OCI-LY1 (cell line): Measurements from ENCODE around the gene SHKBP1.

Source experiments
- H2AFZ ChIP-seq: fragments of 200-600 bp; sonication (generic), shearing (Covaris generic); 2 replicates; pipeline ENCODE4 v1.6.0; 2014; ENCODE audit warnings: antibody characterized with exemption, mild to moderate bottlenecking, low read length
- H3F3A ChIP-seq: fragments of 200-600 bp; sonication (generic), shearing (Covaris generic); 2 replicates; pipeline ENCODE4 v1.6.0; 2014; ENCODE audit warnings: mild to moderate bottlenecking, antibody characterized with exemption, low read length, moderate library complexity; ENCODE audit not compliant: insufficient read depth
- H3K27ac ChIP-seq: fragments of 200-600 bp; sonication (generic); 2 replicates; pipeline ENCODE4 v1.5.1; 2014; ENCODE audit warnings: low read length, mixed run types, mild to moderate bottlenecking, low read depth; ENCODE audit not compliant: poor library complexity, severe bottlenecking
- H3K27me3 ChIP-seq: fragments of 200-600 bp; sonication (generic); 2 replicates; pipeline ENCODE4 v1.6.0; 2014; ENCODE audit warnings: antibody characterized with exemption, mild to moderate bottlenecking, low read length, moderate library complexity; ENCODE audit not compliant: insufficient read depth
- H3K36me3 ChIP-seq: fragments of 200-600 bp; sonication (generic); 2 replicates; pipeline ENCODE4 v1.6.1; 2014; ENCODE audit warnings: mild to moderate bottlenecking, antibody characterized with exemption, low read length, moderate library complexity, mixed read lengths; ENCODE audit not compliant: insufficient read depth
- H3K4me1 ChIP-seq: fragments of 200-600 bp; sonication (generic); 2 replicates; pipeline ENCODE4 v1.5.1; 2014; ENCODE audit warnings: mild to moderate bottlenecking, low read length, moderate library complexity; ENCODE audit not compliant: insufficient read depth, severe bottlenecking
- H3K4me2 ChIP-seq: fragments of 200-600 bp; sonication (generic), shearing (Covaris generic); 2 replicates; pipeline ENCODE4 v1.6.1; 2014; ENCODE audit warnings: low read length
- H3K4me3 ChIP-seq: fragments of 200-600 bp; sonication (generic); 2 replicates; pipeline ENCODE4 v1.5.1; 2014; ENCODE audit warnings: low read length, low read depth, mild to moderate bottlenecking, mixed read lengths; ENCODE audit not compliant: poor library complexity, severe bottlenecking
- H3K79me2 ChIP-seq: fragments of 200-600 bp; shearing (Covaris generic); 2 replicates; pipeline ENCODE4 v1.6.1; 2016; ENCODE audit warnings: mixed run types, low read length, mixed read lengths; ENCODE audit not compliant: insufficient read depth
- H3K9ac ChIP-seq: fragments of 200-600 bp; sonication (generic), shearing (Covaris generic); 2 replicates; pipeline ENCODE4 v1.6.1; 2014; ENCODE audit warnings: mild to moderate bottlenecking, low read length, mixed read lengths
- H3K9me2 ChIP-seq: fragments of 200-600 bp; sonication (generic), shearing (Covaris generic); 2 replicates; pipeline ENCODE4 v1.6.1; 2014; ENCODE audit warnings: low read depth, mild to moderate bottlenecking, low read length, mixed read lengths
- H3K9me3 ChIP-seq: fragments of 200-600 bp; shearing (Covaris generic); 2 replicates; pipeline ENCODE4 v1.6.1; 2014; ENCODE audit warnings: low read length, mixed read lengths
- H4K20me1 ChIP-seq: fragments of 200-600 bp; sonication (generic), shearing (Covaris generic); 2 replicates; pipeline ENCODE4 v1.6.0; 2016; ENCODE audit warnings: mild to moderate bottlenecking, low read length; ENCODE audit not compliant: insufficient read depth
- CTCF ChIP-seq: fragments of 200-600 bp; sonication (generic), shearing (Covaris generic); IDR thresholded peaks from 2 replicates; pipeline ENCODE4 v1.5.1; 2017; ENCODE audit warnings: mild to moderate bottlenecking, antibody characterized with exemption, low read length, moderate library complexity, mixed read lengths
- EZH2 ChIP-seq: fragments of 200-600 bp; sonication (generic), shearing (Covaris generic); IDR thresholded peaks from 2 replicates; pipeline ENCODE4 v1.8.0; 2017; ENCODE audit warnings: borderline replicate concordance, mixed run types, mild to moderate bottlenecking, antibody characterized with exemption, low read length, moderate library complexity, mixed read lengths

Gene SHKBP1

GRCh38 chr19:40585241-40585981, 8.7 kb downstream of the SHKBP1 start:
- Histone ChIP-seq H4K20me1 (no peaks in the 10 kb centered on the region), H3K4me1 (no peaks in the 10 kb centered on the region), H3K27me3 (no peaks in the 10 kb centered on the region), H2AFZ (no peak overlapping the region), H3K9me3 (no peaks in the 10 kb centered on the region), H3K9ac (no peak overlapping the region), H3K4me2 (no peak overlapping the region), H3K27ac (no peak overlapping the region), H3F3A (no peaks in the 10 kb centered on the region), H3K4me3 (no peak overlapping the region), H3K9me2 (no peaks in the 10 kb centered on the region), H3K36me3 (peaks cover 59% of the 10 kb centered on the region), H3K79me2 (no peaks in the 10 kb centered on the region)
- TF ChIP-seq CTCF (no peak), EZH2 (no peak)

DNA sequence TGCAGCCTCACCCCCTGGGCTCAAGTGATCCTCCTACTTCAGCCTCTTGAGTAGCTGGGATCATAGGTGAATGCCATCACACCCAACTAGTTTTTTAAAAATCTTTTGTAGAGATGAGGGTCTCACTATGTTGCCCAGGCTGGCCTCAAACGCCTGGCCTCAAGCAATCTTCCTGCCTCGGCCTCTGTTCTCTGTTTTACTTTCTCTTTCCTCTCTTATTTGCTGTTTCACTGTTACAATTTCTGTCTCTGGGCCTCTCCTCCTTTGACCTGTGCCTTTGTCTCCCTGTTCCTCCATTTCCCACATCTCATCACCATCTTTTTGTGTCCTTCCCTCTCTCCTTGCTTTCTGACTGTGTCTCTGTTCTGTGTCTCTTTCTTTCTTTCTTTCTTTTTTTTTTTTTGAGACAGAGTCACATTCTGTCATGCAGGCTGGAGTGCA, 9.3 kb downstream of the SHKBP1 start:
- no peak for TF ChIP-seq CTCF
- TF ChIP-seq EZH2, result no peak
- no peaks in the 10 kb centered on the region for H3K4me1 ChIP-seq
- H3K9me2 ChIP-seq, result no peaks in the 10 kb centered on the region
- H3K27ac ChIP-seq, result no peak overlapping the region
- no peaks in the 10 kb centered on the region for H3K9me3 ChIP-seq
- H3K36me3 ChIP-seq, result peaks cover 53% of the 10 kb centered on the region
- H3F3A ChIP-seq, result no peaks in the 10 kb centered on the region
- H4K20me1 ChIP-seq, result no peaks in the 10 kb centered on the region
- no peaks in the 10 kb centered on the region for H3K79me2 ChIP-seq
- no peaks in the 10 kb centered on the region for H3K27me3 ChIP-seq
- no peak overlapping the region for H3K9ac ChIP-seq
- no peak overlapping the region for H3K4me3 ChIP-seq
- no peak overlapping the region for H3K4me2 ChIP-seq
- H2AFZ ChIP-seq, result no peak overlapping the region

GRCh38 chr19:40586611-40587010, 9.9 kb downstream of the SHKBP1 start:
- H3K79me2 ChIP-seq, result no peaks in the 10 kb centered on the region
- H3K4me1 ChIP-seq, result no peaks in the 10 kb centered on the region
- H3K27me3 ChIP-seq, result no peaks in the 10 kb centered on the region
- H3K4me2 ChIP-seq, result no peak overlapping the region
- H3K9ac ChIP-seq, result no peak overlapping the region
- H3K9me3 ChIP-seq, result no peaks in the 10 kb centered on the region
- H3K36me3 ChIP-seq, result peaks cover 47% of the 10 kb centered on the region
- H3K4me3 ChIP-seq, result no peak overlapping the region
- no peak overlapping the region for H2AFZ ChIP-seq
- TF ChIP-seq CTCF, result no peak
- TF ChIP-seq EZH2, result no peak
- H3F3A ChIP-seq, result no peaks in the 10 kb centered on the region
- H4K20me1 ChIP-seq, result no peaks in the 10 kb centered on the region
- no peaks in the 10 kb centered on the region for H3K9me2 ChIP-seq
- H3K27ac ChIP-seq, result no peak overlapping the region
